ENCODE measurements around the gene KRTAP10-10. TPM values are rescaled to one million over a fixed set of nuclear protein-coding genes. Genes with fewer than 3 reads are reported as not detected.

KRTAP10-10 gene
- polyA plus RNA-seq, 3 donors: not detected

- no peak overlapping the region for H3K27ac ChIP-seq (ENCODE audit: low read depth, low read length)
- 31 to 54% (median 53%) methylated on average over 11 of the region's 11 CpGs for WGBS, 3 donors
Observed at GRCh38 chr21:44687671-44688070, 50.5 kb downstream of the KRTAP10-10 start.

Other genes with a start within 250 kb of the KRTAP10-10 start
- 1 to 10 TPM in 2 of 3 donors, under 1 TPM in 1; 0.81 to 2.4 (median 2.1) TPM for gene LRRC3, start 181.8 kb upstream of the KRTAP10-10 start, polyA plus RNA-seq
- gene KRTAP10-1, start 97.2 kb upstream of the KRTAP10-10 start, polyA plus RNA-seq: not detected
- under 1 TPM in 1 of 3 donors, not detected in 2; 0.22 TPM for gene KRTAP10-2, start 85.9 kb upstream of the KRTAP10-10 start, polyA plus RNA-seq
- not detected for gene KRTAP10-3, start 78.6 kb upstream of the KRTAP10-10 start, polyA plus RNA-seq
- gene KRTAP10-4, start 63.6 kb upstream of the KRTAP10-10 start, polyA plus RNA-seq: not detected
- gene KRTAP10-5, start 56.8 kb upstream of the KRTAP10-10 start, polyA plus RNA-seq: not detected
- gene KRTAP10-6, start 44.9 kb upstream of the KRTAP10-10 start, polyA plus RNA-seq: not detected
- not detected for gene KRTAP10-7, start 36.8 kb upstream of the KRTAP10-10 start, polyA plus RNA-seq
- not detected for gene KRTAP10-8, start 25.3 kb upstream of the KRTAP10-10 start, polyA plus RNA-seq
- gene KRTAP10-9, start 10.3 kb upstream of the KRTAP10-10 start, polyA plus RNA-seq: not detected
- not detected for gene KRTAP10-11, start 9.1 kb downstream of the KRTAP10-10 start, polyA plus RNA-seq
- gene KRTAP12-4, start 17.3 kb downstream of the KRTAP10-10 start, polyA plus RNA-seq: not detected
- gene KRTAP12-3, start 20.6 kb downstream of the KRTAP10-10 start, polyA plus RNA-seq: not detected
- gene KRTAP12-2, start 29.6 kb downstream of the KRTAP10-10 start, polyA plus RNA-seq: under 1 TPM in 1 of 3 donors, not detected in 2; 0.79 TPM
- not detected for gene KRTAP12-1, start 44.8 kb downstream of the KRTAP10-10 start, polyA plus RNA-seq
- gene KRTAP10-12, start 59.8 kb downstream of the KRTAP10-10 start, polyA plus RNA-seq: not detected
- under 1 TPM; 0.07 to 0.56 (median 0.10) TPM for gene TSPEAR, start 74.2 kb downstream of the KRTAP10-10 start, polyA plus RNA-seq
- gene UBE2G2, start 164.5 kb downstream of the KRTAP10-10 start, polyA plus RNA-seq: 10 to 100 TPM; 29.1 to 70.8 (median 41.5) TPM
- 100 to 1,000 TPM in 1 of 3 donors, 10 to 100 TPM in 2; 25.2 to 101 (median 64.5) TPM for gene SUMO3, start 180.7 kb downstream of the KRTAP10-10 start, polyA plus RNA-seq
- 100 to 1,000 TPM in 1 of 3 donors, 10 to 100 TPM in 2; 61.3 to 111 (median 69.3) TPM for gene PTTG1IP, start 236.3 kb downstream of the KRTAP10-10 start, polyA plus RNA-seq